ENCODE data around the gene B3GAT1.

The B3GAT1 gene

DNA sequence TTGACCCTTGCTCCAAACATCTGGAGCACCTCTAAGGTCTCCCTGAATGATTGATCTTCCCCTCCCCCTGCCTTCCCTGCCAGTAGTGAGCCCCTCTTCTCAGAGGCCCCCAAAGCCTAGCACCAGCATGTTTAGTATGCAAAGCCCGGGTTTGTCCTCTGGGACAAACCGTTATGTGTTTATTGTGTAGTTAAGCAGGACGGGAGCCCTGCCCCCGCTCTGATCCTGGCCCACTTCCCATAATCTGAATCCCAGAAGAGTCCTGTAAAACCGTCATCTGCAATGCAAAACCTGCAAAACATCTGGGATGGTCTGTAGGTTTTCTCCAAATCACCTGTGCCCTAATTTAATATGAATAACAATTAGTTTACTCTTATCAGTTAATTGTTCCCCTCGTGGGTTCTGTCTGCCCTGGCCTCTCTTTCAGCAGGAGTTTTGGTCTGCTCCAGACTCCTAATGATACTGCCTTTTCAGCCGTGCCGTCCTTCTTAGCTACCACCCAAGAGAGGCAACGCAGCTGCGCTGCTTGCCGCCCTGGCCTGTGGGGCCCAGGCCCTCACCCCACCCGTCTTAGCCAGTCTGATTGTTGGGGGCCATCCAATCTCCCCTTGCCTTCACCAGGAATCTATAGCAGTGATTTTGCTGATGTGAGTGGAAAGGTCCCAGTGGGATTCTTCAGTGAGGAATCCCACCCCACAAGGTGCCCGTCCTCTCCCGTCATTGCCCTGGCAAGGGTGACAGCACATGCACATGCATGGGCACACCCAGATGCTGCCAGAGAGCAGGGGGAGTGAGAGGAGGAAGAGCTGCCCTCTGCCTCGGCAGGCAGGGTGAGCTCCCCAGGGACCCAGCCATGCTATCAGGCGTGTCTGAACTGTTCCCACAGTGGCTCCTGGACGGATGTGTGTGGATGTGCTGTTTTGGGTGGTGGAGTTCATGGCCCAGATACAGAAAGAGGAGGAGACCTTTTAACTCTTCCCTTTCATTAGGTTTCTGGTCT is 3.0 kb upstream of the B3GAT1 start:
- TF ChIP-seq, protein P1, sequence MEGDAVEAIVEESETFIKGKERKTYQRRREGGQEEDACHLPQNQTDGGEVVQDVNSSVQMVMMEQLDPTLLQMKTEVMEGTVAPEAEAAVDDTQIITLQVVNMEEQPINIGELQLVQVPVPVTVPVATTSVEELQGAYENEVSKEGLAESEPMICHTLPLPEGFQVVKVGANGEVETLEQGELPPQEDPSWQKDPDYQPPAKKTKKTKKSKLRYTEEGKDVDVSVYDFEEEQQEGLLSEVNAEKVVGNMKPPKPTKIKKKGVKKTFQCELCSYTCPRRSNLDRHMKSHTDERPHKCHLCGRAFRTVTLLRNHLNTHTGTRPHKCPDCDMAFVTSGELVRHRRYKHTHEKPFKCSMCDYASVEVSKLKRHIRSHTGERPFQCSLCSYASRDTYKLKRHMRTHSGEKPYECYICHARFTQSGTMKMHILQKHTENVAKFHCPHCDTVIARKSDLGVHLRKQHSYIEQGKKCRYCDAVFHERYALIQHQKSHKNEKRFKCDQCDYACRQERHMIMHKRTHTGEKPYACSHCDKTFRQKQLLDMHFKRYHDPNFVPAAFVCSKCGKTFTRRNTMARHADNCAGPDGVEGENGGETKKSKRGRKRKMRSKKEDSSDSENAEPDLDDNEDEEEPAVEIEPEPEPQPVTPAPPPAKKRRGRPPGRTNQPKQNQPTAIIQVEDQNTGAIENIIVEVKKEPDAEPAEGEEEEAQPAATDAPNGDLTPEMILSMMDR (IDR thresholded peaks at IDR 0.05; ENCODE audit: extremely low read depth, missing control alignments) = no peak
- no peak for DNase-seq (ENCODE audit: low spot score)

DNA sequence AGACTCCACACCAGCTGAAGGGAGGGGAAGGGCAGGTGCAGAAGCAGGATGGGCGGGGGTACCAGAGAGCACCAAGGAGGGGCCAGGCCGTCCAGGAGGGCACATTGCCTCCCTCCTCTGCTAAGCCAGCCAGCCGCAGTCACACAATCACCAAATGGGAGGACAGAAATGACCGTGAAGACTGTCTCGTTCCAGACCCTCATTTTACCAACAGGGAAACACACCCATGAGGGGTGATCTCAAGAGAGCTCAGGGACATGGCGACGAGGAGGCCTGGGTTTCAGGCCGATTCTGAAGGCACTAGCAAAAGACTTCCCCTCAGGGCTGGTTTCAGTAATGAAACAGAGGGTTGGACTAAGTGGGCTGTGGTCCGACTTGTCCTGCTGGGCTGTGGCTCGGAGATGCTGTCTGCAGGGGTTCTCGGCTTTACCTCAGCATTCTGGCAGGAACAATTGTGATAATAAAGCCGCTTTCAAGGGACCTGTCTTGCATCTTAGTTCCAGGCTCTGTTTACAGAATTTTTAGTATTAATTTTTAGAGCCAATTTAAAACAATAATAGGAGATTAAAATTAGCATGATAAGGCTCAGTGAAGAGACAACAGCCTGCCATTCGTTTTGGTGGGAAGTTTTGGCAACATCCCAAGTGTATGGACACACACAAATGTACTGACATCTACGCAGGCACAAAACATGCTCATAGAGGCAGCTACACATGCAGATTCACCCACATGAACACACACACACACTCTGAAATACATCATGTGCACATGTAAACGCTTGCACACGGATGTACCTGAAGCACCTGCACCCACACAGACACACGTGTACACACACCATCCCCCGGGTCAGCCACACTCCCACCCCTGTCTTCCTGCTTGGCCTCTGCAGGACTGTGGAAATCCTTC is 2.0 kb upstream of the B3GAT1 start:
- DNase-seq (ENCODE audit: low spot score) = no peak
- TF ChIP-seq, protein P1 (IDR thresholded peaks at IDR 0.05; ENCODE audit: extremely low read depth, missing control alignments) = no peak

DNA sequence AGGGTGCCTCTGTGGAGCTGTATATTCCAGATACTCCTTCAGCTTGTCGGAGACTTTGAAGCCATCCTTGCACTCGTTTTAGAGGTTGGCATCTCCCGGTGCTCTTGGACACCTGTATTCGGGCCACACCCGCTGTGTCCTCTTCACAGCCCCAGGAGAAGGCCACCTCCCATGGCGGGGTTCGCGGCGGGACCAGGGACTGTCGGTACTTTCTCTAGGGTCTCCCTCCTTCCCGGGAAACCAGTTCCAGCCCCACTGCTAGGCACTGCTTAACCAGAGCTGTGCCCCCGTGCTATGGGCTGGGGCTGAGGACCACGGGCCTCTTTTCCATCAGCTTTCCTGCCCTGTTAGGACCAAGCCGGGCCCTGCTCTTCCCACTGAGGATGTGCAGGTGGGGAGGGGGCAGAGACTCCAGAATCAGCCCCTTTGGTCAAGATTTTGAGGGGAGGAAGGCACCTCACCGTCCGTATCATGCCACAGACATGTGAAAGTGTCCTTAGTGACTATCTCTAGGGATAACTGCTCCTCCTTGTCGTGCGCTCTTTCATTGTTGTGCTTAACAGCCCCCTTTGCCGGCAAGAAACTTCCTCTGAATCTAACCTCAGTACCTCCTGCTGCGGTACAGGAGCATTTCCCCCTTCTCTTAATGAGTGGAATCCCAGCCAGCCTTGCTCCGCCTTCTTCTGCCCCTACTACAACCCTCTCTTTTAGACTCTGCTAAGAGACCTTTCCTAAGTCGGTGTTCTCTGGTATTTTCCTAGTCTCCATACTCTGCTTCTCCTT is 1.2 kb upstream of the B3GAT1 start:
- DNase-seq (ENCODE audit: low spot score) = no peak

DNA sequence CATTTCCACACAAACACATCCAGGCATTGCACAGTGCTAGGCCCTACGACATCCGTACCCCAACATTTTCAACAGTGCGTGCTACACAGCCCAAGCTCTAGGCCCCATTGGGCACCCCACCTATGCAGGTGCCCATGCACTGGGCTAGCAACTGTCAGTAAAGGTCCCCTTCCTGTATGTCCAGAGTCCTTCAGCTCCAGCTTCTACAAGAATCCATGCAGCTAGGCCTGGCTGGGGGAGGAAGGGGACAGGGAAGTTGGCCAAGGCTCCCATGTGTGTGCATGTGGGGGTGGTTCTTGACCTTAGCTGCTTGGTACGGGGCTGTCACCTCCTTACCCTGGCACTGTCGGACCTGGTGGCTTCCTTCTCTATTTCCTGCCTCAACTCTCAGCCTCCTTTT is 1.3 kb downstream of the B3GAT1 start:
- peak; percentile 22 for DNase-seq (ENCODE audit: low spot score)
- TF ChIP-seq, protein P1 (IDR thresholded peaks at IDR 0.05; ENCODE audit: extremely low read depth, missing control alignments) = no peak

More for the DNA sequence above, 1.2 kb upstream of the B3GAT1 start:
- TF ChIP-seq, protein P1 (IDR thresholded peaks at IDR 0.05; ENCODE audit: extremely low read depth, missing control alignments) = no peak

DNA sequence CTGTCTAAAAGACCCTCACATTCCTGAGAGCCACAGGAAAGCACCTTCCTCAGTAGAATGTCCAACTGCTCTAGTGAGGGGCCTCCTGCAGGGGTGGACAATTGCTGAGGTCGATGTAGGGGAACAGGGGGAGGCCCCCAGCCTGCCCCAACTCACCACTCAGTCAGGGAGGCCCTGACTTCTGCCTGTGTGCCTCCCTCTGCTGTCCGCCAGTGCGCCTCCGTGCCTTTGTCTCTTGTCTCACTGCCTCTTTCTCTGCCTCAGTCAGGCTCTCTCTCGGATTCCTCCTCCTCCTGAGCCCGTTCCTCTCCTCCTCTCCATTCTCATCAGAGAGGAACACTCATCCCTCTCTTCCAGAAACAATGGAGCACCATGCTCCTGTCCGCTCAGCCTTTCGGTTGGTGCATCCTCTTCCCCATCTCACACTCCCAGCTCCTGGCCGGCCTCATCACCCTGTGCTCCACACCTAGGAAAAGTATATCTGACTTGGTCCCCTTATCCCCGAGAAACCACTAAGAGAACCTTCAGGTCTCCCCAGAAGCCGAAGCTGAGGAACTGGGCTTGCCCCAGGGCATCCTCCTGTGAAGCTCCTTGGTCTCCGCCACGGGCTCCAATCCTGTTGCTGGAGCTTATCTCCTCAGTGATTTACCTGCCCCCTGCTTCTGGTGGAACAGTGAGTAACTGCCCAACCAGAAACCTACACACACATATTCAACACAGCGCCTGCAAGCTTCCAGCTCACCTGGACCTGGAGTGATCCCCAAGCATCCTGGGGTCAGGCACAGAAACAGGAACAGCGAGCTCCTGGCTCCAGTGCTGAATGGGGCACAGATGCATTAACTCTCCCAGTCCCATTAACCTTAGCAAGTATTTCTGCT is 2.3 kb downstream of the B3GAT1 start:
- TF ChIP-seq, protein P1 (IDR thresholded peaks at IDR 0.05; ENCODE audit: extremely low read depth, missing control alignments) = no peak
- peak; percentile 25 for DNase-seq (ENCODE audit: low spot score)

DNA sequence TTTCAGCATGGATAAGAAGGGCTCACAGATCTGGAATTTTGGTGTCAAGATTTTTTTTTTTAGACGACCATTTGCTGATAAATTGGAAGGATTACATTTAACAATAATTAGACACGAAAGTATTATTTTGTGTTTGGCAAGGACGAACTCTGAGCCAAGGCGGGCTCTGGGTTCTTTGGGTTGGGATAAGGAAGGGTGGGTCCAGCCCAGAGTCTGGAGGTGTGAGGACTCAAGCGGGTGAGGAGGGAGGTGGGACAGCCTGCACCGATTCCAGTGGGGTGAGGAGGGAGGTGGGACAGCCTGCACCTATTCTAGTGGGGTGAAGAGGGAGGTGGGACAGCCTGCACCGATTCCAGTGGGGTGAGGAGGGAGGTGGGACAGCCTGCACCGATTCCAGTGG is 4.1 kb downstream of the B3GAT1 start:
- TF ChIP-seq, protein P1 (IDR thresholded peaks at IDR 0.05; ENCODE audit: extremely low read depth, missing control alignments) = no peak

More for the DNA sequence above, 4.1 kb downstream of the B3GAT1 start:
- DNase-seq (ENCODE audit: low spot score) = no peak
